Smooth muscle cell of the brain vasculature (primary cell): ENCODE data around the gene CCDC78.

Source experiments
- DNase-seq: peaks from one replicate; pipeline ENCODE4 v3.0.0-alpha.2; 2012; ENCODE audit warnings: low read depth, low spot score

The CCDC78 gene

GRCh38 chr16:726438-727290, at the start of gene CCDC78, which contains the start of gene HAGHL:
CCDC78 (minus strand) TSS chr16:726443; CDS start chr16:726367, 76 bp downstream.
HAGHL (plus strand) TSS chr16:727106; CDS start chr16:727510, 404 bp downstream.
- DNase-seq, result no peak

- no peak for DNase-seq
Measured at GRCh38 chr16:775236-775796, 49.1 kb upstream of the CCDC78 start.

- no peak for DNase-seq
Measured at GRCh38 chr16:774086-775001, 48.1 kb upstream of the CCDC78 start.

GRCh38 chr16:772959-773358, 46.7 kb upstream of the CCDC78 start:
- no peak for DNase-seq

- DNase-seq, result no peak
Measured at GRCh38 chr16:770411-770810, 44.2 kb upstream of the CCDC78 start.

- no peak for DNase-seq
Measured at GRCh38 chr16:769934-770333, 43.7 kb upstream of the CCDC78 start.

GRCh38 chr16:769184-769784, 43.0 kb upstream of the CCDC78 start:
- DNase-seq, result no peak

GRCh38 chr16:768428-768827, 42.2 kb upstream of the CCDC78 start:
- DNase-seq, result no peak

- no peak for DNase-seq
Measured at GRCh38 chr16:767743-768235, 41.5 kb upstream of the CCDC78 start.

- DNase-seq, result no peak
Measured at GRCh38 chr16:766820-767640, 40.8 kb upstream of the CCDC78 start.

- no peak for DNase-seq
Measured at GRCh38 chr16:766008-766819, 40.0 kb upstream of the CCDC78 start.

- no peak for DNase-seq
Measured at GRCh38 chr16:765488-765865, 39.2 kb upstream of the CCDC78 start.

GRCh38 chr16:764848-765487, 38.7 kb upstream of the CCDC78 start:
- DNase-seq, result no peak

GRCh38 chr16:764184-764750, 38.0 kb upstream of the CCDC78 start:
- DNase-seq, result no peak

GRCh38 chr16:763369-764183, 37.3 kb upstream of the CCDC78 start:
- no peak for DNase-seq

GRCh38 chr16:762595-763268, 36.5 kb upstream of the CCDC78 start:
- DNase-seq, result no peak
